Measurements from ENCODE around the gene HOXC5.
"Not testable (repeated sequence)": the region's sequence is repeated elsewhere in the genome, so short reads cannot be mapped to it uniquely, and the experiment has no call there.

DNA sequence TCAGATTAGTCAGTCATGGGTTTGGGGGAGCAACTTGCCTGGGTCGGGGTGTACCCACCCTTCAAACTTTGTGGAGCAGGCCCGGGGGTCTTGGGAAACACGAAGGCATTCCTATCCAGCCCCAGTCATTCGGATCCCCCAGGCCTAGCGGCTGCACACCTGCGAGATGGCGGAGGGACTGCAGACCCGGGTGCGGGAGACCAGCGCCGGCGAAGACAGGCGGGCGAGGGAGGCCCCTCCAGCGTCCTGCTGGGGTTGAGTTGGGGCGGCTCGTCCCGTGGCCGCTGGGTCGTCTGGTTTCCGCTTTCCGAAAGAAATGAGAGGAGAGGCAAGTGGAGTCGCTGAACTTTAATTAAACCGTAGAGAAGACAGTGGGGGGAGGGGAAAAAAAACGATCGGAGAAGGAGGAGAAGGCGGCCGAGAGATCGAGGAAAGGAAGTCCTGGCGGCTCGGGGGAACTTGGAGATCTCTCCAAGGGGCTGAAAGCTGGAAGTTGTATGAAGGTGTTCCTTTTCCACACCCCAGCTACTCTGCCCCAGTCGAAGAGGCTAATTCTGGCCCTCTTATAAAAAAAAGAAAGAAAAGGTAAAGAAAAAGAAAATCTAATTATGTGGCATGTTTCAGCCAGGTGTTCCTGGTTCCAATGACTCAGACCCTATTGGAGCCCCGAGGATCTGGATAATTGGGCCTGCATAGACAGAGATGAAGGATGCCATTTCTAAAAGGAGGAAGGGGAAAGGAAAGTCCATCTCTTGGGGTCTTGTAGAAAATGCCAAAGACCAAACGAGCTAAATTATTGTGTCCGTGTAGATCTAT is 48.9 kb downstream of the HOXC5 start:
- TF ChIP-seq CEBPB (IDR thresholded peaks at IDR 0.05; ENCODE audit: low read depth): not testable (repeated sequence)
- TF ChIP-seq, protein P1, sequence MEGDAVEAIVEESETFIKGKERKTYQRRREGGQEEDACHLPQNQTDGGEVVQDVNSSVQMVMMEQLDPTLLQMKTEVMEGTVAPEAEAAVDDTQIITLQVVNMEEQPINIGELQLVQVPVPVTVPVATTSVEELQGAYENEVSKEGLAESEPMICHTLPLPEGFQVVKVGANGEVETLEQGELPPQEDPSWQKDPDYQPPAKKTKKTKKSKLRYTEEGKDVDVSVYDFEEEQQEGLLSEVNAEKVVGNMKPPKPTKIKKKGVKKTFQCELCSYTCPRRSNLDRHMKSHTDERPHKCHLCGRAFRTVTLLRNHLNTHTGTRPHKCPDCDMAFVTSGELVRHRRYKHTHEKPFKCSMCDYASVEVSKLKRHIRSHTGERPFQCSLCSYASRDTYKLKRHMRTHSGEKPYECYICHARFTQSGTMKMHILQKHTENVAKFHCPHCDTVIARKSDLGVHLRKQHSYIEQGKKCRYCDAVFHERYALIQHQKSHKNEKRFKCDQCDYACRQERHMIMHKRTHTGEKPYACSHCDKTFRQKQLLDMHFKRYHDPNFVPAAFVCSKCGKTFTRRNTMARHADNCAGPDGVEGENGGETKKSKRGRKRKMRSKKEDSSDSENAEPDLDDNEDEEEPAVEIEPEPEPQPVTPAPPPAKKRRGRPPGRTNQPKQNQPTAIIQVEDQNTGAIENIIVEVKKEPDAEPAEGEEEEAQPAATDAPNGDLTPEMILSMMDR (IDR thresholded peaks at IDR 0.05 in 2 of 3, conservative IDR thresholded peaks at IDR 0.05 in 1 of 3; ENCODE audit: borderline replicate concordance in 1 of 3, insufficient read depth in 1 of 3, low read depth in 2 of 3, low read length in 2 of 3): not testable (repeated sequence)

All from HCT116 (cell line).